ENCODE measurements around the gene SUSD4. TPM values are rescaled to one million over a fixed set of nuclear protein-coding genes. Genes with fewer than 3 reads are reported as not detected.

SUSD4 gene
- total and polyA plus RNA-seq, 10 of the 15 experiments (the other 5 are each of a cell fraction or from before 2014, with no cell fraction given) = 0.13 to 1.1 (median 0.26) TPM; not detected in 3

GRCh38 chr1:223316082-223316481, 47.9 kb downstream of the SUSD4 start (continued):
- no peak for TF ChIP-seq PRDM15 (CRISPR knock-in tag; IDR thresholded peaks at IDR 0.05)
- TF ChIP-seq SIN3A (IDR thresholded peaks at IDR 0.05; ENCODE audit: low read depth, low read length) = no peak
- TF ChIP-seq, protein P1, sequence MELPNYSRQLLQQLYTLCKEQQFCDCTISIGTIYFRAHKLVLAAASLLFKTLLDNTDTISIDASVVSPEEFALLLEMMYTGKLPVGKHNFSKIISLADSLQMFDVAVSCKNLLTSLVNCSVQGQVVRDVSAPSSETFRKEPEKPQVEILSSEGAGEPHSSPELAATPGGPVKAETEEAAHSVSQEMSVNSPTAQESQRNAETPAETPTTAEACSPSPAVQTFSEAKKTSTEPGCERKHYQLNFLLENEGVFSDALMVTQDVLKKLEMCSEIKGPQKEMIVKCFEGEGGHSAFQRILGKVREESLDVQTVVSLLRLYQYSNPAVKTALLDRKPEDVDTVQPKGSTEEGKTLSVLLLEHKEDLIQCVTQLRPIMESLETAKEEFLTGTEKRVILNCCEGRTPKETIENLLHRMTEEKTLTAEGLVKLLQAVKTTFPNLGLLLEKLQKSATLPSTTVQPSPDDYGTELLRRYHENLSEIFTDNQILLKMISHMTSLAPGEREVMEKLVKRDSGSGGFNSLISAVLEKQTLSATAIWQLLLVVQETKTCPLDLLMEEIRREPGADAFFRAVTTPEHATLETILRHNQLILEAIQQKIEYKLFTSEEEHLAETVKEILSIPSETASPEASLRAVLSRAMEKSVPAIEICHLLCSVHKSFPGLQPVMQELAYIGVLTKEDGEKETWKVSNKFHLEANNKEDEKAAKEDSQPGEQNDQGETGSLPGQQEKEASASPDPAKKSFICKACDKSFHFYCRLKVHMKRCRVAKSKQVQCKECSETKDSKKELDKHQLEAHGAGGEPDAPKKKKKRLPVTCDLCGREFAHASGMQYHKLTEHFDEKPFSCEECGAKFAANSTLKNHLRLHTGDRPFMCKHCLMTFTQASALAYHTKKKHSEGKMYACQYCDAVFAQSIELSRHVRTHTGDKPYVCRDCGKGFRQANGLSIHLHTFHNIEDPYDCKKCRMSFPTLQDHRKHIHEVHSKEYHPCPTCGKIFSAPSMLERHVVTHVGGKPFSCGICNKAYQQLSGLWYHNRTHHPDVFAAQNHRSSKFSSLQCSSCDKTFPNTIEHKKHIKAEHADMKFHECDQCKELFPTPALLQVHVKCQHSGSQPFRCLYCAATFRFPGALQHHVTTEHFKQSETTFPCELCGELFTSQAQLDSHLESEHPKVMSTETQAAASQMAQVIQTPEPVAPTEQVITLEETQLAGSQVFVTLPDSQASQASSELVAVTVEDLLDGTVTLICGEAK (IDR thresholded peaks at IDR 0.05; ENCODE audit: borderline replicate concordance) = no peak
- TF ChIP-seq CHD4 (IDR thresholded peaks at IDR 0.05) = no peak
- TF ChIP-seq RAD21 (IDR thresholded peaks at IDR 0.05; ENCODE audit: insufficient read depth, low read depth, low read length) = no peak
- TF ChIP-seq PAX5 (IDR thresholded peaks at IDR 0.05; ENCODE audit: borderline replicate concordance, low read depth, low read length) = no peak
- no peak for TF ChIP-seq STAT1 (conservative IDR thresholded peaks at IDR 0.05)

Measured in GM12878 (cell line).